Activated CD4-positive, alpha-beta T cell treated with anti-CD3 and anti-CD28 coated beads, Interleukin-2, Interleukin-4, amounts not matched to agents 100 ng/mL and 50 ng/mL, durations not matched to agents 16 hours and 8 hours (primary cell): ENCODE data around the gene CNIH3.
"Not testable (repeated sequence)": the region's sequence is repeated elsewhere in the genome, so short reads cannot be mapped to it uniquely, and the experiment has no call there.

ENCODE experiments used
- DNase-seq: peaks from one replicate; pipeline ENCODE4 v3.0.0-alpha.2; 2020; ENCODE audit warnings: low spot score

CNIH3 gene

GRCh38 chr1:224643653-224644052 lies 27.5 kb downstream of the CNIH3 start:
- DNase-seq, result no peak

GRCh38 chr1:224644553-224645154 lies 28.5 kb downstream of the CNIH3 start:
- DNase-seq, result peak; percentile 72

GRCh38 chr1:224647449-224647848 lies 31.3 kb downstream of the CNIH3 start:
- no peak for DNase-seq

GRCh38 chr1:224650290-224650689 lies 34.2 kb downstream of the CNIH3 start:
- no peak for DNase-seq

- no peak for DNase-seq
These were observed 35.1 kb downstream of the CNIH3 start for GRCh38 chr1:224651188-224651587.

GRCh38 chr1:224656392-224656791 lies 40.3 kb downstream of the CNIH3 start:
- no peak for DNase-seq

GRCh38 chr1:224660074-224660473 lies 44.0 kb downstream of the CNIH3 start:
- no peak for DNase-seq

- no peak for DNase-seq
These were observed 46.8 kb downstream of the CNIH3 start for GRCh38 chr1:224662870-224663269.

- DNase-seq, result no peak
These were observed 48.9 kb downstream of the CNIH3 start for GRCh38 chr1:224665016-224665415.

- DNase-seq, result no peak
These were observed 50.0 kb downstream of the CNIH3 start for GRCh38 chr1:224666078-224666477.

- no peak for DNase-seq
These were observed 50.8 kb downstream of the CNIH3 start for GRCh38 chr1:224666913-224667312.

- no peak for DNase-seq
These were observed 52.9 kb downstream of the CNIH3 start for GRCh38 chr1:224668984-224669383.

- no peak for DNase-seq
These were observed 53.3 kb downstream of the CNIH3 start for GRCh38 chr1:224669403-224669802.

- DNase-seq, result no peak
These were observed 54.4 kb downstream of the CNIH3 start for GRCh38 chr1:224670506-224670905.

- DNase-seq, result no peak
These were observed 55.0 kb downstream of the CNIH3 start for GRCh38 chr1:224671076-224671475.

GRCh38 chr1:224673141-224673540 lies 57.0 kb downstream of the CNIH3 start:
- DNase-seq, result no peak

GRCh38 chr1:224675590-224675989 lies 59.5 kb downstream of the CNIH3 start:
- DNase-seq, result no peak

GRCh38 chr1:224676551-224676950 lies 60.4 kb downstream of the CNIH3 start:
- DNase-seq, result no peak

GRCh38 chr1:224678168-224678567 lies 62.1 kb downstream of the CNIH3 start:
- no peak for DNase-seq

GRCh38 chr1:224679606-224680005 lies 63.5 kb downstream of the CNIH3 start:
- DNase-seq, result no peak

- no peak for DNase-seq
These were observed 65.7 kb downstream of the CNIH3 start for GRCh38 chr1:224681816-224682215.

- no peak for DNase-seq
These were observed 67.8 kb downstream of the CNIH3 start for GRCh38 chr1:224683936-224684335.

GRCh38 chr1:224684979-224685425 lies 68.9 kb downstream of the CNIH3 start:
- no peak for DNase-seq

- DNase-seq, result not testable (repeated sequence)
These were observed 70.0 kb downstream of the CNIH3 start for GRCh38 chr1:224686140-224686539.

- no peak for DNase-seq
These were observed 71.3 kb downstream of the CNIH3 start for GRCh38 chr1:224687465-224687864.
